Measurements from ENCODE around the gene PAPSS1.

DNA sequence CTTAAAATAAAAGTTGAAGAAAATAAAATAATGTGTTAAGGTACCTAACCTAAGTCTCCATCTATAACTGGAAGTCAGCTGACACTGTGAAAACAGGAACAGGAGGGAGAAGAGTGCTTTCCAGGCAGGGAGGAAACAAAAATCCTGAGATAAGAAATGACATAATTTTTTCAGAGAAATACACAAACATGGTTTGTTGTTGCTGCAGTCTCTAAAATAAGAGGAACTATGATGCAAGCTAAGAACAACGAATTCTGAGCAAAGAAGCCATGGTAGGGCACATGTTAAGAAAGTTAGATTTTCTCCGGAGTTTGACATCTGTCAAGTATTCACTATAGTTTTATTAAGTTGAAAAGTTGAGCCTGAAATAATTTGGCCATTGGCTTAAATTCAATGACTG, 26.9 kb downstream of the PAPSS1 start:
- TF ChIP-seq POLR2AphosphoS5 (IDR thresholded peaks at IDR 0.05) (no peak), CTCF (IDR thresholded peaks at IDR 0.05) (no peak), POLR2A (IDR thresholded peaks at IDR 0.05) (no peak), EP300 (IDR thresholded peaks at IDR 0.05) (no peak)
